B cell (primary cell): ENCODE measurements around the gene ITPK1. TPM values are rescaled to one million over a fixed set of nuclear protein-coding genes. Genes with fewer than 3 reads are reported as not detected.
A peak's percentile ranks its signal among the peaks of the same experiment; 100 is the strongest.

ENCODE experiments used
- ATAC-seq: fragments of 200-7000 bp; cut with Tn5 transposase; one replicate; pipeline ENCODE4 v1.10.0; 2021; ENCODE audit warnings: low read depth, mild to moderate bottlenecking, moderate number of reproducible peaks, moderate library complexity
- CTCF ChIA-PET: fragments of 350-600 bp; sonication (Branson Sonifier 250); formaldehyde crosslinking; loops from one replicate; lab custom pipeline; 2021; ENCODE audit warnings: antibody characterized with exemption, inconsistent platforms; lab: Charles Lee
- POLR2A ChIA-PET: fragments of 350-600 bp; sonication (Branson Sonifier 250); formaldehyde crosslinking; loops from one replicate; lab custom pipeline; 2021; ENCODE audit warnings: antibody characterized with exemption; lab: Charles Lee
- DNase-seq: peaks from one replicate; pipeline ENCODE4 v3.0.0; 2013
- H2AFZ ChIP-seq: 2 replicates; pipeline ENCODE4 v1.6.1; 2012; ENCODE audit warnings: mild to moderate bottlenecking, low read depth, low read length; ENCODE audit not compliant: insufficient read depth, poor library complexity, severe bottlenecking
- H3K27ac ChIP-seq, 2 donors: 1 replicate in 1 of 2; 2 replicates in 1 of 2; pipeline ENCODE4 v1.5.1; 2012 to 2013; ENCODE audit warnings: low read length in 2 of 2, mild to moderate bottlenecking in 2 of 2, moderate library complexity in 1 of 2
- H3K27me3 ChIP-seq, 4 experiments: fragments of 200-600 bp in 1 of 4; sonication (generic) in 1 of 4; replicated peaks in 1 of 4; 1 replicate in 2 of 4; 2 replicates in 2 of 4; pipeline versions ENCODE4 v1.6.1 to v1.7.0; 2013 to 2016; ENCODE audit warnings: low read length in 3 of 4, mild to moderate bottlenecking in 2 of 4, mixed read lengths in 1 of 4, moderate library complexity in 1 of 4; ENCODE audit not compliant: insufficient read depth in 4 of 4, control insufficient read depth in 3 of 4; ENCODE audit errors: control extremely low read depth in 1 of 4
- H3K36me3 ChIP-seq, 2 experiments: replicated peaks in 1 of 2; 1 replicate in 1 of 2; 2 replicates in 1 of 2; pipeline versions ENCODE4 v1.6.1 to v1.7.1; 2013; ENCODE audit warnings: low read length in 1 of 2; ENCODE audit not compliant: insufficient read depth in 2 of 2, control insufficient read depth in 1 of 2; ENCODE audit errors: control extremely low read depth in 1 of 2, extremely low read depth in 1 of 2
- H3K4me1 ChIP-seq, 2 donors: fragments of 200-600 bp in 1 of 2; sonication (generic) in 1 of 2; 1 replicate in 1 of 2; 2 replicates in 1 of 2; pipeline versions ENCODE4 v1.5.1 to v1.6.1; 2013 to 2017; ENCODE audit warnings: low read length in 2 of 2; ENCODE audit not compliant: control insufficient read depth in 2 of 2, insufficient read depth in 2 of 2
- H3K4me2 ChIP-seq: replicated peaks from 2 replicates; pipeline ENCODE3; 2012; ENCODE audit warnings: mild to moderate bottlenecking, low read depth, low read length; ENCODE audit not compliant: poor library complexity, severe bottlenecking
- H3K4me3 ChIP-seq, 5 experiments: fragments of 200-600 bp in 1 of 5; sonication (generic) in 1 of 5; 1 replicate in 3 of 5; 2 replicates in 2 of 5; pipeline versions ENCODE4 v1.5.1 to v1.7.0; 2011 to 2016; ENCODE audit warnings: low read length in 4 of 5, mild to moderate bottlenecking in 4 of 5, low read depth in 2 of 5, control low read depth in 1 of 5, moderate library complexity in 1 of 5; ENCODE audit not compliant: insufficient read depth in 1 of 5; ENCODE audit errors: control extremely low read depth in 1 of 5, extremely low read depth in 1 of 5
- H3K79me2 ChIP-seq: fragments of 200-600 bp; sonication (generic); one replicate; pipeline ENCODE4 v1.6.0; 2016; ENCODE audit warnings: low read length; ENCODE audit not compliant: control insufficient read depth, insufficient read depth
- H3K9ac ChIP-seq: fragments of 200-600 bp; sonication (generic); 2 replicates; pipeline ENCODE4 v1.6.1; 2017; ENCODE audit warnings: mild to moderate bottlenecking, low read length, moderate library complexity
- H3K9me3 ChIP-seq, 3 donors: one replicate each; pipeline versions ENCODE4 v1.6.1 to v1.7.1; 2013; ENCODE audit warnings: low read length in 2 of 3; ENCODE audit not compliant: control insufficient read depth in 2 of 3, insufficient read depth in 1 of 3; ENCODE audit errors: control extremely low read depth in 1 of 3
- H4K20me1 ChIP-seq: 2 replicates; pipeline ENCODE4 v1.6.0; 2012; ENCODE audit warnings: mild to moderate bottlenecking, low read length; ENCODE audit not compliant: insufficient read depth, control insufficient read depth, poor library complexity, severe bottlenecking
- H3K27ac Mint-ChIP-seq: one replicate; pipeline ENCODE4 v1.8.0; 2021; ENCODE audit warnings: mixed read lengths
- H3K27me3 Mint-ChIP-seq: one replicate; pipeline ENCODE4 v1.8.0; 2021; ENCODE audit warnings: mixed read lengths
- H3K4me1 Mint-ChIP-seq: one replicate; pipeline ENCODE4 v1.8.0; 2021; ENCODE audit warnings: mixed read lengths
- H3K4me3 Mint-ChIP-seq: one replicate; pipeline ENCODE4 v1.8.0; 2021; ENCODE audit warnings: mixed read lengths
- H3K9me3 Mint-ChIP-seq: one replicate; pipeline ENCODE4 v1.8.0; 2022; ENCODE audit warnings: mixed read lengths; ENCODE audit not compliant: insufficient read depth
- CTCF ChIP-seq: fragments of 200-600 bp; IDR thresholded peaks from one replicate; pipeline ENCODE4 v1.8.0; 2022; ENCODE audit warnings: antibody characterized with exemption, mild to moderate bottlenecking
- EZH2 ChIP-seq: IDR thresholded peaks from 2 replicates; pipeline ENCODE4 v1.6.1; 2012; ENCODE audit warnings: borderline replicate concordance, low read depth, mild to moderate bottlenecking, moderate library complexity, low read length; ENCODE audit not compliant: insufficient read depth, poor library complexity, severe bottlenecking
- WGBS: methylation state at CpG from one replicate; pipeline ENCODE4 v1.1.5; 2013; ENCODE audit warnings: missing lambda C conversion rate; ENCODE audit not compliant: insufficient coverage; 5-methylcytosine and 5-hydroxymethylcytosine counted together
- intact Hi-C: fragments of 100-400 bp; cut with micrococcal nuclease; formaldehyde crosslinking; loops from one replicate; pipeline ENCODE4 v1.10.0; 2022
- polyA minus RNA-seq: library from RNA; depleted of rRNA, polyadenylated mRNA; stranded (reverse); fragments of >200 nt; gene quantifications from 2 replicates; pipeline ENCODE4 v1.2.3, GENCODE V29; 2012
- polyA plus RNA-seq: library from polyadenylated mRNA; depleted of rRNA; stranded (reverse); fragments of >200 nt; gene quantifications from 2 replicates; pipeline ENCODE4 v1.2.3, GENCODE V29; 2012
- total RNA-seq, 2 donors: library from RNA; stranded (reverse); fragments of 120-200 nt in 1 of 2; gene quantifications; 1 replicate in 1 of 2; 2 replicates in 1 of 2; pipeline versions ENCODE4 v1.2.3 to v1.2.4, GENCODE V29; 2013 to 2022

Gene ITPK1
- total RNA-seq (42.1 and 46.9 TPM in 2 replicates), polyA plus RNA-seq (34.6 and 46.0 TPM in 2 replicates), polyA minus RNA-seq (40.5 and 49.6 TPM in 2 replicates)
- total RNA-seq (2013): 19.4 TPM

GRCh38 chr14:93115821-93116675 is at the start of gene ITPK1:
ITPK1 (minus strand) TSS chr14:93115925; CDS start chr14:93115163, 762 bp downstream.
- H3K79me2 ChIP-seq: peaks cover 27% of the 10 kb centered on the region
- no peak for TF ChIP-seq EZH2
- TF ChIP-seq CTCF: peak; percentile 34
- no peaks in the 10 kb centered on the region for H3K27me3 Mint-ChIP-seq
- peak within 1 kb of the TSS; percentile 57 to 91 (median 79) for H3K4me3 ChIP-seq
- peak within 1 kb of the TSS; percentile 89 for H3K27ac Mint-ChIP-seq
- peak; percentile 58 for ATAC-seq
- peaks cover 24% of the 10 kb centered on the region for H4K20me1 ChIP-seq
- no peaks in the 10 kb centered on the region for H3K27me3 ChIP-seq
- H3K4me1 ChIP-seq: peaks cover 27 to 34% of the 10 kb centered on the region in 2 donors
- intact Hi-C loops: loop anchor here (1.0 to 2.0 kb wide), 4 partner anchors 69 to 217 kb away; partner anchors contain the start of genes BTBD7, GON7, LYSET and UBR7
- ChIA-PET POLR2A (interaction anchor here (0.5 to 2.4 kb wide), 3 partner anchors 69 to 103 kb away, joined by 4 to 5 read pairs (median 5); partner anchors contain the start of genes LYSET and MOAP1), CTCF (interaction anchor here (0.6 to 5.2 kb wide), 14 partner anchors 10 to 427 kb away, joined by 3 to 46 read pairs (median 4); partner anchors contain the start of genes GON7, LYSET, MOAP1 and UBR7)
- WGBS: under 1% methylated on average over 73 of the region's 77 CpGs
- H2AFZ ChIP-seq: peak within 1 kb of the TSS; percentile 99
- peak within 1 kb of the TSS; percentile 92 for H3K4me3 Mint-ChIP-seq
- no peaks in the 10 kb centered on the region for H3K36me3 ChIP-seq
- H3K4me2 ChIP-seq: peak within 1 kb of the TSS; percentile 100
- H3K9ac ChIP-seq: peak within 1 kb of the TSS; percentile 94
- H3K4me1 Mint-ChIP-seq: peaks cover 32% of the 10 kb centered on the region
- no peak for DNase-seq
- H3K27ac ChIP-seq: peak within 1 kb of the TSS; percentile 71 to 89
- H3K9me3 ChIP-seq: no peaks in the 10 kb centered on the region
- H3K9me3 Mint-ChIP-seq: no peaks in the 10 kb centered on the region

GRCh38 chr14:93163564-93163963 is 47.8 kb upstream of the ITPK1 start:
- ChIA-PET POLR2A (no interaction called here), CTCF (interaction anchor here (1.0 kb wide), 1 partner anchor 55 kb away, joined by 3 read pairs; no protein-coding TSS in a partner anchor)
- DNase-seq (no peak), ATAC-seq (no peak)
- Histone ChIP-seq H3K27ac (no peak overlapping the region), H3K9me3 (no peaks in the 10 kb centered on the region), H2AFZ (no peak overlapping the region), H4K20me1 (no peaks in the 10 kb centered on the region), H3K4me1 (no peaks in the 10 kb centered on the region), H3K4me3 (no peak overlapping the region), H3K36me3 (no peaks in the 10 kb centered on the region), H3K4me2 (no peak overlapping the region), H3K79me2 (no peaks in the 10 kb centered on the region), H3K9ac (no peak overlapping the region), H3K27me3 (no peaks in the 10 kb centered on the region)
- intact Hi-C loops: no loop called here
- Mint-ChIP-seq H3K4me3 (no peak overlapping the region), H3K9me3 (no peaks in the 10 kb centered on the region), H3K4me1 (no peaks in the 10 kb centered on the region), H3K27ac (no peak overlapping the region), H3K27me3 (no peaks in the 10 kb centered on the region)
- no CpG with 5 or more reads among the region's 5 CpGs for WGBS
- TF ChIP-seq EZH2 (no peak), CTCF (no peak)
